ENCODE data around the gene METTL16.
"Not testable (repeated sequence)": the region's sequence is repeated elsewhere in the genome, so short reads cannot be mapped to it uniquely, and the experiment has no call there.

The METTL16 gene

GRCh38 chr17:2449486-2449885 is 62.2 kb downstream of the METTL16 start:
- no peak for DNase-seq

DNA sequence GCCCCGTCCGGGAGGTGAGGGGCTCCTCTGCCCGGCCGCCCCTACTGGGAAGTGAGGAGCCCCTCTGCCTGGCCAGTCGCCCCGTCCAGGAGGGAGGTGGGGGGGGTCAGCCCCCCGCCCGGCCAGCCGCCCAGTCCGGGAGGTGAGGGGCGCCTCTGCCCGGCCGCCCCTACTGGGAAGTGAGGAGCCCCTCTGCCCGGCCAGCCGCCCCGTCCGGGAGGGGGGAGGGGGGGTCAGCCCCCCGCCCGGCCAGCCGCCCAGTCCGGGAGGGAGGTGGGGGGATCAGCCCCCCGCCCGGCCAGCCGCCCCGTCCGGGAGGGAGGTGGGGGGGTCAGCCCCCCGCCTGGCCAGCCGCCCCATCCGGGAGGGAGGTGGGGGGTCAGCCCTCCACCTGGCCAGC is 64.2 kb downstream of the METTL16 start:
- DNase-seq, result not testable (repeated sequence)

GRCh38 chr17:2445638-2446037 is 66.0 kb downstream of the METTL16 start:
- no peak for DNase-seq

- DNase-seq, result no peak
These were observed 67.3 kb downstream of the METTL16 start for GRCh38 chr17:2444382-2444781.

DNA sequence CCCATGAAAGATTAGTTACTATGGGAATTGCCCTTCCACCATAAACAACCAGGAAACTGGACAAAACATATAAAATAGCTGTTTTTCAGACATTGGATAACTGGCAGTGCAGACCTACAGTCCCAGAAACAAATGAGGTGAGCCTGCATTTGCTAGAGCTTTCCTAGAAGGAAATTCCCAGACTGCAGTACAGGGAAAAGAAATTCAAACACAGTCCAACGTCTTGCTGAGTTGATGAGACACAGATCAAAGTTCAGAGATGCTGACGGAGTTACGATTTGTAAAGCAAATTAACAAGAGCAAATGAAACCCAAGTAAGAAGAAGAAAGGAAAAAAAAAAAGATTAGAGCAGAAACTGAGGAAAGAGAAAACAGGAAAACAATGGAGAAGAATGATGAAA is 69.5 kb downstream of the METTL16 start:
- DNase-seq, result no peak

- DNase-seq, result no peak
These were observed 70.8 kb downstream of the METTL16 start for GRCh38 chr17:2440930-2441329.

- not testable (repeated sequence) for DNase-seq
These were observed 71.7 kb downstream of the METTL16 start for GRCh38 chr17:2439997-2440396.

- DNase-seq, result no peak
These were observed 72.9 kb downstream of the METTL16 start for GRCh38 chr17:2438823-2439222.

GRCh38 chr17:2436316-2436905 is 75.3 kb downstream of the METTL16 start:
- DNase-seq, result peak; percentile 90

DNA sequence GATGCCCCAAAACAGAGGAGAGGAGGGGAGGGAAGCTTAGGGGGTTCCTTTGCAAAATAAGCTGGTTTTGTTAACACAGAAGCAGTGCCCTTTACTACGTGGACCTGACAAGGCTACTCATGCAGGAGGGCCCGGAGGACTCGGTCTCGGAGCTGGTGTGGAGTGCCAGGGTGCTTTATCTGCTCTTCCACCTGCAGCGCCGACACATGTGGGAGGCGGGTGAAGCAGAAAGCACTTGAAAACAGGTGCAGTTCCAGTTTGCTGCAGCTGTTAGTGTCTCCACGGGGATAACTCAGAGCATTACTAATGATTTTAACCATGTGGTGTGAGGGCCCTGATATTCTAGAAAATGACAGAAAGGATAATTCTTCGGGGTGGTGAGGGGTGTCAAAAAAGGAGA is 75.8 kb downstream of the METTL16 start:
- DNase-seq, result peak; percentile 79

- DNase-seq, result peak; percentile 87
These were observed 76.4 kb downstream of the METTL16 start for GRCh38 chr17:2435181-2435741.

GRCh38 chr17:2433696-2434095 is 78.0 kb downstream of the METTL16 start:
- no peak for DNase-seq

GRCh38 chr17:2427910-2428309 is 83.8 kb downstream of the METTL16 start:
- DNase-seq, result no peak

GRCh38 chr17:2427215-2427614 is 84.5 kb downstream of the METTL16 start:
- DNase-seq, result no peak

DNA sequence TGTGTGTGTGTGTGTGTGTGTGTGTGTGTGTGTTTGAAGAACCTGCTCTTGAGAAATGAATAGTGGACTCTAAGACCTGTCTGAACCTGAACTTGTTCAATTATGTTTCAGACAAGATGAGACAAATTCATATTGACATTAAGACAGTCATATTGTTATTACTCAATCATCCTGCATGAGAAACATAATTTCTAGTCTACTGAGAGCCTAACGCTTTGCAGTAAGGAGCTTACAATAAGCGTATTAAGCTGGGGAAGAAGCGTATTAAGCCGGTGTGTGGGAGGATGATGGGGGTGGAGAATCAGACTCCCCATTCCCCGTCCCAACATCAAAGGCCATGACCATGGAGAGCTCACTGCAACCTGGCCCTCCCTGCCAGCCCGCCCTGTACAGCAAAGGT is 88.4 kb downstream of the METTL16 start:
- DNase-seq, result peak; percentile 48

GRCh38 chr17:2421315-2422147 is 90.2 kb downstream of the METTL16 start:
- peak; percentile 13 for DNase-seq

DNA sequence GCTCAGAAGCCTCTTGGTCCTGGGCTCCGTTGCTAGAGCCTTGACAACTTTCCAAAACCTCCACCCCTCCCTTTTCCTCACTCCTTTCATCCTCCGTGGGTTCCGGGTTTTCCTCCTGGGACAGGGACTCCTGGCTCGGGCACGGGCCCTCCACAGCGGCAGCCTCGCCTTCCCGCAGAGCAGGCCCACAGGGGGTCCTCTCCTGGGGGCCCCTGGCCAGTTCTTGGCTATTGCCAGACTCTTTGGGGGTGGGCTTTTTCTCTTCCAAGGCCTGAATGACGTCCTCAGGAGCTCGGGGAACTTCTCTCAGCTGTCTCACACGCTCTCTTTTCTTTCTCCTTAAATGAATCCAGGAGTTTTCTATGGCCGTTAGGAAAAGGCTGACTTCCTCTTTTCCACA is 91.5 kb downstream of the METTL16 start:
- no peak for DNase-seq

DNA sequence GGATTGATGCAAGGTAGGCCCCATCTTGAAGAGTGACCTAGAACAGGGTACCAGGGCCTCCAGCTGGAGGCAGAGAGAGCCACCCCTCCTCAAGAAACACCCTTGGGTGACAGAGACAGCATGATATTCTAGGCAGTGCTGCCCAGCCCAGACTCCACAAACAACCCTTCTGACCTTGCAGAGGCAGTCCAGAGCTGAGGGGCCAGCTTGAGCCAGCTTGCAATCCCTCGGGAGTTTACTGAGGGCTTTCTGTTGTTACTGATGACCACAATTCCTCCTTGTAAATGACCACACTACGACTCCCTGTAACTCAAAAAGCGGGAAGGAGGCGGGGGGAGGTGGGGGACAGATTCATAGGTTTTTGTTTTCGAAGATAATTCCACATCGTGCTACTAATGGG is 92.2 kb downstream of the METTL16 start:
- no peak for DNase-seq

GRCh38 chr17:2418572-2418971 is 93.1 kb downstream of the METTL16 start:
- no peak for DNase-seq

DNA sequence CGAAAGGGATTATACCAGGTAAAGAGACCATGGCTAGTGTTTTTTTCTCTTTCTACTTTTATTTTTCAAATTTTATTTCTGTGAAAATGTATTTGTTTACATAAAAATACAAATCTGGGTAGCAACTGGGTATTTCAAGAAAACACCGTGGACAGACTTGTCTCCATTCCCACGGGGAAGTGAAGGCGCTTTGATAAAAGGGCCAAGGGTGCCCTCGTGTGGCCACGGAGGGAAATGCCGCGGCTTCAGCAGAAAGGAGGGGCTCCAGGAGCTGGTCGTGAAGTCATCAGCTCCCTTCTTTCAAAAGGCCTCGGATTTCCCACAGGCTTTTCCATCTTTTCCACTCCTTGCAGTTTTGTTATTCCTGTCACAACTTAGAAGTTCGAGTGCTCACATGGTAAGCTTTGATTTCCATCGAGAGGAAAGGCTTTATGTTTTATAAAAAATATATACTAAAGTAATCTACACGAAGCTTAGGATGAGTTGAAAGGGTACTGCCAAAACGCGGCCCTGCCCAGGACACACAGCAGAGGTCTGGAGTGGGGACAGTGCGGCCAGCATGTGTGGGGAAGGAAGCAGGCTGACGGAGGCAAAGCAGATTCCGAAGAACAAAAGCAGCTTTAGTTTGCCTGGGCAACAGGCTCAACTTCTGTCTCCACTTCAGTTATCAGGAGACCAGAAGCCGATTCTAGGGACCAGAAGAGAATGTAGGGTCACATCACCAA is 95.5 kb downstream of the METTL16 start:
- peak; percentile 54 for DNase-seq

DNA sequence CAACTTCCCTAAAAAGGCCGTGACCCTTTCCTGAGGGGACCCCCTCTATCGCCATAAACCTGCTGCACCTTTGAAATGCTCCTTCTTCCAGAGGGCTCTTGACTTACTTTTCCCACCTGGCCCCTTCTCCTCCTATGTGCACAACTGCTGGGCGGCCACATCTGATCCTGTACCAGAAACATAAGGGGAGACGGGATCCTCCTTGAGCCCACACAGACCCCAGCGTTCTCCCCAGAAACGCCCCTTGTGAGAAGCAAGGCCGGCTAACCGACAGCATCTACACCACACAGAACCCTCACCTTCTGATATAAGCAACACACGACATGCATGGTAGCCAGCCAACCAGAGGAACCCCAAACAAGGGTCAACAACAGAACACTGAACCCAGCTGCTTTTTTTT is 96.6 kb downstream of the METTL16 start:
- DNase-seq, result no peak

GRCh38 chr17:2414446-2415064 is 97.1 kb downstream of the METTL16 start:
- DNase-seq, result no peak

- no peak for DNase-seq
These were observed 99.1 kb downstream of the METTL16 start for GRCh38 chr17:2412561-2413021.
